H9 (cell line): ENCODE measurements around the gene KCNMA1. TPM values are rescaled to one million over a fixed set of nuclear protein-coding genes. Genes with fewer than 3 reads are reported as not detected.

ENCODE experiments used
- DNase-seq: peaks from one replicate; pipeline ENCODE4 v3.0.0-alpha.2; 2017
- H2AFZ ChIP-seq: one replicate; pipeline ENCODE4 v1.6.1; 2013; ENCODE audit warnings: mild to moderate bottlenecking, low read length, control low read depth, moderate library complexity
- H2AK5ac ChIP-seq: 2 replicates; pipeline ENCODE4 v1.6.1; 2013; ENCODE audit warnings: low read length, control low read depth, mixed read lengths; ENCODE audit not compliant: insufficient read length
- H2BK120ac ChIP-seq: one replicate; pipeline ENCODE4 v1.6.1; 2013; ENCODE audit warnings: low read depth, mild to moderate bottlenecking, low read length, control low read depth, inconsistent platforms; ENCODE audit not compliant: poor library complexity, severe bottlenecking
- H2BK12ac ChIP-seq: 2 replicates; pipeline ENCODE4 v1.6.1; 2013; ENCODE audit warnings: low read length, control low read depth, mixed read lengths, low read depth; ENCODE audit not compliant: insufficient read length
- H2BK15ac ChIP-seq: 2 replicates; pipeline ENCODE4 v1.6.1; 2013; ENCODE audit warnings: low read depth, low read length, control low read depth
- H2BK20ac ChIP-seq: one replicate; pipeline ENCODE4 v1.6.1; 2013; ENCODE audit warnings: low read depth, mild to moderate bottlenecking, low read length, control low read depth, inconsistent platforms; ENCODE audit not compliant: poor library complexity, severe bottlenecking
- H2BK5ac ChIP-seq: 2 replicates; pipeline ENCODE4 v1.6.1; 2013; ENCODE audit warnings: low read length, control low read depth, mixed read lengths; ENCODE audit not compliant: insufficient read length
- H3K14ac ChIP-seq: 2 replicates; pipeline ENCODE4 v1.6.1; 2013; ENCODE audit warnings: low read length, control low read depth; ENCODE audit not compliant: insufficient read depth
- H3K18ac ChIP-seq: 2 replicates; pipeline ENCODE4 v1.6.1; 2013; ENCODE audit warnings: low read depth, mild to moderate bottlenecking, mixed read lengths, low read length, control low read depth; ENCODE audit not compliant: insufficient read length
- H3K23ac ChIP-seq: 2 replicates; pipeline ENCODE4 v1.6.1; 2013; ENCODE audit warnings: low read length, control low read depth, mixed read lengths, low read depth; ENCODE audit not compliant: insufficient read length
- H3K23me2 ChIP-seq: 2 replicates; pipeline ENCODE4 v1.6.1; 2013; ENCODE audit warnings: low read depth, mild to moderate bottlenecking, mixed read lengths, low read length, control low read depth; ENCODE audit not compliant: insufficient read length, poor library complexity, severe bottlenecking
- H3K27ac ChIP-seq: 2 replicates; pipeline ENCODE4 v1.5.1; 2013; ENCODE audit warnings: low read length, control low read depth, mixed read lengths, low read depth; ENCODE audit not compliant: insufficient read length
- H3K27me3 ChIP-seq: 2 replicates; pipeline ENCODE4 v1.6.1; 2013; ENCODE audit warnings: low read length, control low read depth, inconsistent platforms; ENCODE audit not compliant: insufficient read depth
- H3K4ac ChIP-seq: 2 replicates; pipeline ENCODE4 v1.6.1; 2013; ENCODE audit warnings: low read depth, mild to moderate bottlenecking, control low read depth, inconsistent platforms, low read length, moderate library complexity
- H3K4me1 ChIP-seq: 2 replicates; pipeline ENCODE4 v1.6.1; 2013; ENCODE audit warnings: low read length, control low read depth, inconsistent platforms; ENCODE audit not compliant: insufficient read depth
- H3K4me2 ChIP-seq: 2 replicates; pipeline ENCODE4 v1.6.1; 2013; ENCODE audit warnings: low read length, control low read depth, mixed read lengths; ENCODE audit not compliant: insufficient read length, insufficient read depth
- H3K56ac ChIP-seq: 2 replicates; pipeline ENCODE4 v1.6.1; 2013; ENCODE audit warnings: low read depth, mild to moderate bottlenecking, mixed read lengths, low read length, control low read depth; ENCODE audit not compliant: insufficient read length
- H3K79me1 ChIP-seq: 2 replicates; pipeline ENCODE4 v1.6.1; 2013; ENCODE audit warnings: low read depth, mild to moderate bottlenecking, moderate library complexity, low read length, control low read depth, inconsistent platforms; ENCODE audit not compliant: insufficient read depth, poor library complexity, severe bottlenecking
- H3K79me2 ChIP-seq: 2 replicates; pipeline ENCODE4 v1.6.1; 2013; ENCODE audit warnings: low read length, control low read depth, inconsistent platforms; ENCODE audit not compliant: insufficient read depth
- H3K9ac ChIP-seq: 2 replicates; pipeline ENCODE4 v1.6.1; 2013; ENCODE audit warnings: low read length, control low read depth, mixed read lengths; ENCODE audit not compliant: insufficient read length; ENCODE audit errors: extremely low read depth
- H3K9me3 ChIP-seq: one replicate; pipeline ENCODE4 v1.6.1; 2013; ENCODE audit warnings: low read depth, low read length, inconsistent platforms; ENCODE audit not compliant: control insufficient read depth
- H3T11ph ChIP-seq: one replicate; pipeline ENCODE4 v1.6.1; 2013; ENCODE audit warnings: mild to moderate bottlenecking, low read length, control low read depth, inconsistent platforms
- H4K20me1 ChIP-seq: one replicate; pipeline ENCODE4 v1.6.1; 2013; ENCODE audit not compliant: control insufficient read depth, insufficient read length, insufficient read depth
- H4K5ac ChIP-seq: 2 replicates; pipeline ENCODE4 v1.6.1; 2013; ENCODE audit warnings: low read depth, mild to moderate bottlenecking, mixed read lengths, low read length, control low read depth; ENCODE audit not compliant: insufficient read length
- H4K8ac ChIP-seq: replicated peaks from 2 replicates; pipeline ENCODE4 v1.6.1; 2013; ENCODE audit warnings: low read length, control low read depth, mixed read lengths, low read depth; ENCODE audit not compliant: insufficient read length
- H4K91ac ChIP-seq: 2 replicates; pipeline ENCODE4 v1.6.1; 2013; ENCODE audit warnings: low read depth, mild to moderate bottlenecking, moderate library complexity, mixed read lengths, low read length, control low read depth; ENCODE audit not compliant: insufficient read length
- H3K27ac Mint-ChIP-seq, 3 experiments: 2 replicates in 2 of 3; 3 replicates in 1 of 3; pipeline ENCODE4 v1.8.0; 2020 to 2021; ENCODE audit warnings: mixed read lengths in 3 of 3, mild to moderate bottlenecking in 1 of 3, moderate library complexity in 1 of 3
- H3K27me3 Mint-ChIP-seq: 2 replicates; pipeline ENCODE4 v1.8.0; 2021; ENCODE audit warnings: low read depth, mild to moderate bottlenecking, moderate library complexity, mixed read lengths
- H3K36me3 Mint-ChIP-seq, 3 experiments: 2 replicates in 2 of 3; 3 replicates in 1 of 3; pipeline ENCODE4 v1.8.0; 2020 to 2021; ENCODE audit warnings: low read depth in 3 of 3, mixed read lengths in 3 of 3; ENCODE audit not compliant: insufficient read depth in 1 of 3
- H3K4me1 Mint-ChIP-seq, 2 experiments: 2 replicates each; pipeline ENCODE4 v1.8.0; 2020; ENCODE audit warnings: mixed read lengths in 2 of 2
- H3K4me3 Mint-ChIP-seq, 2 experiments: 2 replicates in 1 of 2; 3 replicates in 1 of 2; pipeline ENCODE4 v1.8.0; 2020 to 2021; ENCODE audit warnings: mild to moderate bottlenecking in 2 of 2, mixed read lengths in 2 of 2, moderate library complexity in 1 of 2
- H3K9me3 Mint-ChIP-seq, 2 experiments: 2 replicates in 1 of 2; 3 replicates in 1 of 2; pipeline ENCODE4 v1.8.0; 2020; ENCODE audit warnings: mild to moderate bottlenecking in 2 of 2, mixed read lengths in 2 of 2, moderate library complexity in 1 of 2
- WGBS: extraction: QIAGEN DNeasy Blood & Tissue Kit; methylation state at CpG from one replicate; pipeline ENCODE4 v1.1.7; 2013; ENCODE audit warnings: missing lambda C conversion rate, low lambda C conversion rate, mixed read lengths; ENCODE audit not compliant: insufficient read length; ENCODE audit errors: extremely low coverage; 5-methylcytosine and 5-hydroxymethylcytosine counted together
- total RNA-seq: library from RNA; stranded (reverse); gene quantifications from 2 replicates; pipeline ENCODE4 v1.2.1, GENCODE V29; 2021
- TF ChIP-seq, protein P1 (sequence below): fragments of 200-600 bp; sonication (generic); conservative IDR thresholded peaks from 3 replicates; pipeline ENCODE4 v1.8.0; 2021; ENCODE audit warnings: antibody characterized with exemption, mild to moderate bottlenecking

The KCNMA1 gene
- total RNA-seq, 1 experiment from 2014 or later, result 2.0 TPM

DNA sequence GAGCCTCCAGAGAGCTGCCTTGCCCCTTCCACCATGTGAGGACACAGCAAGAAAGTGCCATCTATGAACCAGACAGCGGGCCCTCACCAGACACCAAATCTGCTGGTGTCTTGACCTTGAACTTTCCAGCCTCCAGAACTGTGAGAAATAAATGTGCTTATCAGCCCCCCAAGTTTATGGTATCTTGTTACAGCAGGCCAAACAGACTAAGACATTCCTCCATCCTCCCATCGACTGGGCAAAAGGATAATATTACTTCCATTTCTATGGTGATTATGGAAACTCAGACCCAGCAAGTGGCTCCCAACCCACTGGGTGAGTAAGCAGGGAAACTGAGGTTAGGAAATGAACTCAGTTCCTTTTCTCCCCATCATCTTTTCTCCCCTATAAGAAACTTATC lies 288.4 kb downstream of the KCNMA1 start:
- Histone ChIP-seq H3K79me1 (no peaks in the 10 kb centered on the region), H4K91ac (no peak overlapping the region), H3K9me3 (no peaks in the 10 kb centered on the region), H3K4me1 (no peaks in the 10 kb centered on the region), H3K18ac (no peak overlapping the region), H3K14ac (no peak overlapping the region), H2AK5ac (no peak overlapping the region), H3K4me2 (no peak overlapping the region), H3K23me2 (no peaks in the 10 kb centered on the region), H2BK15ac (no peak overlapping the region), H3K23ac (no peak overlapping the region), H3T11ph (no peak overlapping the region), H2BK20ac (no peak overlapping the region), H4K20me1 (no peaks in the 10 kb centered on the region), H4K8ac (no peak overlapping the region), H2AFZ (no peak overlapping the region), H3K4ac (no peak overlapping the region), H3K27ac (no peak overlapping the region), H4K5ac (no peak overlapping the region), H3K79me2 (no peaks in the 10 kb centered on the region), H3K56ac (no peak overlapping the region), H3K27me3 (no peaks in the 10 kb centered on the region), H3K9ac (no peak overlapping the region), H2BK120ac (no peak overlapping the region), H2BK5ac (no peak overlapping the region), H2BK12ac (no peak overlapping the region)
- Mint-ChIP-seq H3K27me3 (peaks cover 3% of the 10 kb centered on the region; the same call in 1 of the 2 replicates), H3K36me3 (no peaks in the 10 kb centered on the region), H3K27ac (no peak overlapping the region), H3K9me3 (no peaks in the 10 kb centered on the region), H3K4me3 (no peak overlapping the region), H3K4me1 (0 out of 4 replicates have a peak, but pooled peaks cover 0 to 3% of the 10 kb centered on the region in 2 experiments)
- no peak for DNase-seq
- TF ChIP-seq, protein P1, sequence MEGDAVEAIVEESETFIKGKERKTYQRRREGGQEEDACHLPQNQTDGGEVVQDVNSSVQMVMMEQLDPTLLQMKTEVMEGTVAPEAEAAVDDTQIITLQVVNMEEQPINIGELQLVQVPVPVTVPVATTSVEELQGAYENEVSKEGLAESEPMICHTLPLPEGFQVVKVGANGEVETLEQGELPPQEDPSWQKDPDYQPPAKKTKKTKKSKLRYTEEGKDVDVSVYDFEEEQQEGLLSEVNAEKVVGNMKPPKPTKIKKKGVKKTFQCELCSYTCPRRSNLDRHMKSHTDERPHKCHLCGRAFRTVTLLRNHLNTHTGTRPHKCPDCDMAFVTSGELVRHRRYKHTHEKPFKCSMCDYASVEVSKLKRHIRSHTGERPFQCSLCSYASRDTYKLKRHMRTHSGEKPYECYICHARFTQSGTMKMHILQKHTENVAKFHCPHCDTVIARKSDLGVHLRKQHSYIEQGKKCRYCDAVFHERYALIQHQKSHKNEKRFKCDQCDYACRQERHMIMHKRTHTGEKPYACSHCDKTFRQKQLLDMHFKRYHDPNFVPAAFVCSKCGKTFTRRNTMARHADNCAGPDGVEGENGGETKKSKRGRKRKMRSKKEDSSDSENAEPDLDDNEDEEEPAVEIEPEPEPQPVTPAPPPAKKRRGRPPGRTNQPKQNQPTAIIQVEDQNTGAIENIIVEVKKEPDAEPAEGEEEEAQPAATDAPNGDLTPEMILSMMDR, result no peak
- WGBS, result no CpG with 5 or more reads among the region's 2 CpGs
